Breast epithelium (tissue), 3 donors: Measurements from ENCODE around the gene TRAFD1.

Source experiments
- POLR2A ChIP-seq: fragments of 450-650 bp; IDR thresholded peaks from one replicate; pipeline ENCODE4 v1.6.1; 2016; ENCODE audit warnings: antibody characterized with exemption, mild to moderate bottlenecking, moderate library complexity
- POLR2AphosphoS5 ChIP-seq, 3 donors: sonication (generic); formaldehyde crosslinking; IDR thresholded peaks; one replicate each; pipeline ENCODE4 v1.6.1; 2017; ENCODE audit warnings: antibody characterized with exemption in 3 of 3
- TF ChIP-seq, protein P1 (sequence below), 3 donors: fragments of 450-650 bp; IDR thresholded peaks; one replicate each; pipeline ENCODE4 v1.5.1; 2016 to 2017; ENCODE audit warnings: antibody characterized with exemption in 3 of 3, mild to moderate bottlenecking in 3 of 3, moderate library complexity in 3 of 3

DNA sequence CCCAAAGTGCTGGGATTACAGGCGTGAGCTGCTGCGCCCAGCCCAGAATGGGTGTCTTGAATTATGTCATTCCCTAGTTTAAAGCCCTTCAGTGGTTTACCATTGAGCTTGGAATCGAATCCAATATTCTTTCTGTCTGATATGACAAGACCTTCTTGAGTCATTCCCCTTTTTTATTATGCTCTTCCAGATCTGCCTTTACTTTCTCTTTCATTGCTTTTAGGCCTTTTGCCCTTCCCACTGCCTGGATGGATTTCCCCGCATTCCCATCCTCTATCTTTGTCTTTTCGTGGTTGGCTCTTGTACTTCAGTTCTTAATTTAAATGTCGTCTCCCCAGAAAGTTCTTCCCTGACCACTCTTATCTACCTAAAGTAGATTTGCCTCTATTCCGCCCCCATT is 1.6 kb downstream of the TRAFD1 start:
- TF ChIP-seq, protein P1, sequence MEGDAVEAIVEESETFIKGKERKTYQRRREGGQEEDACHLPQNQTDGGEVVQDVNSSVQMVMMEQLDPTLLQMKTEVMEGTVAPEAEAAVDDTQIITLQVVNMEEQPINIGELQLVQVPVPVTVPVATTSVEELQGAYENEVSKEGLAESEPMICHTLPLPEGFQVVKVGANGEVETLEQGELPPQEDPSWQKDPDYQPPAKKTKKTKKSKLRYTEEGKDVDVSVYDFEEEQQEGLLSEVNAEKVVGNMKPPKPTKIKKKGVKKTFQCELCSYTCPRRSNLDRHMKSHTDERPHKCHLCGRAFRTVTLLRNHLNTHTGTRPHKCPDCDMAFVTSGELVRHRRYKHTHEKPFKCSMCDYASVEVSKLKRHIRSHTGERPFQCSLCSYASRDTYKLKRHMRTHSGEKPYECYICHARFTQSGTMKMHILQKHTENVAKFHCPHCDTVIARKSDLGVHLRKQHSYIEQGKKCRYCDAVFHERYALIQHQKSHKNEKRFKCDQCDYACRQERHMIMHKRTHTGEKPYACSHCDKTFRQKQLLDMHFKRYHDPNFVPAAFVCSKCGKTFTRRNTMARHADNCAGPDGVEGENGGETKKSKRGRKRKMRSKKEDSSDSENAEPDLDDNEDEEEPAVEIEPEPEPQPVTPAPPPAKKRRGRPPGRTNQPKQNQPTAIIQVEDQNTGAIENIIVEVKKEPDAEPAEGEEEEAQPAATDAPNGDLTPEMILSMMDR (IDR thresholded peaks at IDR 0.05) = no peak
- TF ChIP-seq POLR2A = no peak
- no peak for TF ChIP-seq POLR2AphosphoS5 (IDR thresholded peaks at IDR 0.05)
